OCI-LY1 (cell line): ENCODE measurements around the gene SH3PXD2A.

Experiments
- CTCF ChIP-seq: fragments of 200-600 bp; sonication (generic), shearing (Covaris generic); IDR thresholded peaks from 2 replicates; pipeline ENCODE4 v1.5.1; 2017; ENCODE audit warnings: mild to moderate bottlenecking, antibody characterized with exemption, low read length, moderate library complexity, mixed read lengths
- EZH2 ChIP-seq: fragments of 200-600 bp; sonication (generic), shearing (Covaris generic); IDR thresholded peaks from 2 replicates; pipeline ENCODE4 v1.8.0; 2017; ENCODE audit warnings: borderline replicate concordance, mixed run types, mild to moderate bottlenecking, antibody characterized with exemption, low read length, moderate library complexity, mixed read lengths

GRCh38 chr10:103551619-103552602, 303.5 kb downstream of the SH3PXD2A start:
- TF ChIP-seq EZH2: no peak
- no peak for TF ChIP-seq CTCF
